Neural cell (in vitro differentiated cells): ENCODE measurements around the gene DGKA. TPM values are rescaled to one million over a fixed set of nuclear protein-coding genes. Genes with fewer than 3 reads are reported as not detected.

Experiments
- H2AFZ ChIP-seq: fragments of 200-600, 300-800 bp; sonication (generic), shearing (Covaris generic); 2 replicates; pipeline ENCODE4 v1.6.0; 2014; ENCODE audit warnings: low read depth, mild to moderate bottlenecking, antibody characterized with exemption, low read length, moderate library complexity
- H3F3A ChIP-seq: fragments of 200-600 bp; shearing (Covaris generic); 2 replicates; pipeline ENCODE4 v1.6.1; 2016; ENCODE audit warnings: mild to moderate bottlenecking, moderate library complexity, mixed read lengths, antibody characterized with exemption, low read length; ENCODE audit not compliant: insufficient read depth, poor library complexity, severe bottlenecking
- H3K27ac ChIP-seq: fragments of 200-600, 300-800 bp; sonication (generic), shearing (Covaris generic); 2 replicates; pipeline ENCODE4 v1.5.1; 2014; ENCODE audit warnings: mild to moderate bottlenecking, low read length, moderate library complexity
- H3K27me3 ChIP-seq: fragments of 300-800, 200-600 bp; sonication (generic), shearing (Covaris generic); 2 replicates; pipeline ENCODE4 v1.6.0; 2014; ENCODE audit warnings: mild to moderate bottlenecking, low read depth, low read length, moderate library complexity; ENCODE audit not compliant: insufficient read depth
- H3K36me3 ChIP-seq: fragments of 300-800, 200-600 bp; sonication (generic), shearing (Covaris generic); 2 replicates; pipeline ENCODE4 v1.5.1; 2014; ENCODE audit warnings: mild to moderate bottlenecking, antibody characterized with exemption, low read length, moderate library complexity; ENCODE audit not compliant: insufficient read depth
- H3K4me2 ChIP-seq: fragments of 300-800, 200-600 bp; sonication (generic), shearing (Covaris generic); 2 replicates; pipeline ENCODE4 v1.6.0; 2014; ENCODE audit warnings: mild to moderate bottlenecking, low read length
- H3K4me3 ChIP-seq: fragments of 300-800, 200-600 bp; sonication (generic), shearing (Covaris generic); 2 replicates; pipeline ENCODE4 v1.5.1; 2014; ENCODE audit warnings: mild to moderate bottlenecking, low read length, moderate library complexity
- H3K79me2 ChIP-seq: fragments of 200-600 bp; shearing (Covaris generic); replicated peaks from 2 replicates; pipeline ENCODE4 v1.6.0; 2014; ENCODE audit warnings: mild to moderate bottlenecking, low read length, moderate library complexity; ENCODE audit not compliant: insufficient read depth
- H3K9ac ChIP-seq: fragments of 300-800, 200-600 bp; sonication (generic), shearing (Covaris generic); 2 replicates; pipeline ENCODE4 v1.6.1; 2016; ENCODE audit warnings: mild to moderate bottlenecking, low read length, mixed read lengths
- H3K9me2 ChIP-seq: fragments of 200-600 bp; shearing (Covaris generic); 2 replicates; pipeline ENCODE4 v1.6.1; 2016; ENCODE audit warnings: mild to moderate bottlenecking, low read length, mixed read lengths; ENCODE audit not compliant: insufficient read depth
- H3K9me3 ChIP-seq: fragments of 200-600, 300-800 bp; sonication (generic), shearing (Covaris generic); 2 replicates; pipeline ENCODE4 v1.6.1; 2016; ENCODE audit warnings: mild to moderate bottlenecking, mixed run types, low read length, moderate library complexity, mixed read lengths
- H4K20me1 ChIP-seq: fragments of 200-600 bp; shearing (Covaris generic); 2 replicates; pipeline ENCODE4 v1.6.1; 2016; ENCODE audit warnings: mild to moderate bottlenecking, mixed run types; ENCODE audit not compliant: insufficient read depth
- EP300 ChIP-seq: fragments of 450-650 bp; conservative IDR thresholded peaks from 2 replicates; pipeline ENCODE4 v1.6.1; 2014; ENCODE audit warnings: antibody characterized with exemption, mild to moderate bottlenecking, moderate library complexity; ENCODE audit not compliant: poor library complexity, severe bottlenecking
- EZH2 ChIP-seq: fragments of 200-600, 300-800 bp; shearing (Covaris generic), sonication (generic); IDR thresholded peaks from 2 replicates; pipeline ENCODE4 v1.6.1; 2014; ENCODE audit warnings: antibody characterized with exemption, low read length, borderline replicate concordance, mild to moderate bottlenecking; ENCODE audit not compliant: insufficient read depth, poor library complexity, severe bottlenecking
- MXI1 ChIP-seq: fragments of 450-650 bp; conservative IDR thresholded peaks from 2 replicates; pipeline ENCODE4 v1.6.1; 2014; ENCODE audit warnings: antibody characterized with exemption, mild to moderate bottlenecking; ENCODE audit not compliant: poor library complexity, severe bottlenecking
- POLR2AphosphoS5 ChIP-seq: IDR thresholded peaks from 2 replicates; pipeline ENCODE4 v1.6.1; 2012
- RAD21 ChIP-seq: fragments of 450-650 bp; conservative IDR thresholded peaks from 2 replicates; pipeline ENCODE4 v1.6.1; 2014; ENCODE audit warnings: antibody characterized with exemption, mild to moderate bottlenecking, moderate library complexity
- SMC3 ChIP-seq: fragments of 450-650 bp; conservative IDR thresholded peaks from 2 replicates; pipeline ENCODE4 v1.6.1; 2014; ENCODE audit warnings: antibody characterized with exemption, mild to moderate bottlenecking, moderate library complexity; ENCODE audit not compliant: poor library complexity
- TAF1 ChIP-seq: IDR thresholded peaks from 2 replicates; pipeline ENCODE4 v1.6.1; 2012; ENCODE audit warnings: low read depth
- polyA plus RNA-seq: library from polyadenylated mRNA; depleted of rRNA; stranded (reverse); fragments of >200 nt; gene quantifications from 2 replicates; pipeline ENCODE4 v1.2.3, GENCODE V29; 2014
- TF ChIP-seq, protein P1 (sequence below): fragments of 450-650 bp; IDR thresholded peaks from 2 replicates; pipeline ENCODE4 v1.5.1; 2014; ENCODE audit warnings: antibody characterized with exemption, mild to moderate bottlenecking, moderate library complexity; ENCODE audit not compliant: poor library complexity, severe bottlenecking
- TF ChIP-seq, protein P2 (sequence below): IDR thresholded peaks from 2 replicates; pipeline ENCODE4 v1.6.1; 2012; ENCODE audit warnings: borderline replicate concordance

DGKA gene
- polyA plus RNA-seq, 1 donor from 2014 or later = 1.1 TPM

DNA sequence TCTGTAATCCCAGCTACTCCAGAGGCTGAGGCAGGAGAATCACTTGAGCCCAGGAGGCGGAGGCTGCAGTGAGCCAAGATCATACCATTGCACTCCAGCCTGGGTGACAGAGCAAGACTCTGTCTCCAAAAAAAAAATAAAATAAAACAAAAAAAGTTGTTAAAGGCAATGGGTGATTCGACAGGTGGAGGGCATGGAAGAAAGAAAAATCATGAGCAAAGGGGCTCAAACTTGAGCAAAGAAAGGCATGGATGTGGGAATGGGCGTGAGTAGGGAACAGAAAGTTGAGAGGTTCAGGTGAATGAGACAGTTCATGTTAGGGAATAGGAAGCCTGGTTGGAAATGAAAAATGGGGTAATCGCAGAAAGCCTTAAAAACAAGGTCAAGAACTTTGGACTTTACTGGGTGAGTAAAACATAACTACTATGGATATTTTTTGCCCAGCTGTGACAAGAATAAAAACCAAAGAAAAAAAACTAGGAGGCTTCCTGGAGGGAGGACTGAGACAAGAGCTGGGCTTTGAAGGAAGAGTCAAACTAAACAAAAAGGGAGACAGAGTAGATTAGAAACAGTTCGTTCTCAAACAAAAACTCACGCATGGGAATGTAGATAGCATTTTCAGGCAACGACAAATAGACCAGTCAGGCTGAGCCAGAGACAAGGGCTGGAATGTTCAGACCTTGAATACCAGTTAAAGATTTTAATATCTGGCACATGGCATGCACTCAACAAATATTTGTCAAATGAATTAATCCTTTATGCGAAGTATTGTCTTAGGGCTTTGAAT is 22.0 kb upstream of the DGKA start:
- Histone ChIP-seq H3K9ac (no peak overlapping the region), H3K9me3 (no peaks in the 10 kb centered on the region), H3K79me2 (no peaks in the 10 kb centered on the region), H3K4me3 (no peak overlapping the region), H3K4me2 (no peak overlapping the region), H3K27me3 (no peaks in the 10 kb centered on the region), H2AFZ (no peak overlapping the region), H3F3A (no peaks in the 10 kb centered on the region), H3K9me2 (no peaks in the 10 kb centered on the region), H4K20me1 (no peaks in the 10 kb centered on the region), H3K36me3 (no peaks in the 10 kb centered on the region), H3K27ac (no peak overlapping the region)
- TF ChIP-seq EZH2 = no peak
- TF ChIP-seq TAF1 = no peak
- TF ChIP-seq RAD21 = no peak
- no peak for TF ChIP-seq SMC3
- TF ChIP-seq, protein P1, sequence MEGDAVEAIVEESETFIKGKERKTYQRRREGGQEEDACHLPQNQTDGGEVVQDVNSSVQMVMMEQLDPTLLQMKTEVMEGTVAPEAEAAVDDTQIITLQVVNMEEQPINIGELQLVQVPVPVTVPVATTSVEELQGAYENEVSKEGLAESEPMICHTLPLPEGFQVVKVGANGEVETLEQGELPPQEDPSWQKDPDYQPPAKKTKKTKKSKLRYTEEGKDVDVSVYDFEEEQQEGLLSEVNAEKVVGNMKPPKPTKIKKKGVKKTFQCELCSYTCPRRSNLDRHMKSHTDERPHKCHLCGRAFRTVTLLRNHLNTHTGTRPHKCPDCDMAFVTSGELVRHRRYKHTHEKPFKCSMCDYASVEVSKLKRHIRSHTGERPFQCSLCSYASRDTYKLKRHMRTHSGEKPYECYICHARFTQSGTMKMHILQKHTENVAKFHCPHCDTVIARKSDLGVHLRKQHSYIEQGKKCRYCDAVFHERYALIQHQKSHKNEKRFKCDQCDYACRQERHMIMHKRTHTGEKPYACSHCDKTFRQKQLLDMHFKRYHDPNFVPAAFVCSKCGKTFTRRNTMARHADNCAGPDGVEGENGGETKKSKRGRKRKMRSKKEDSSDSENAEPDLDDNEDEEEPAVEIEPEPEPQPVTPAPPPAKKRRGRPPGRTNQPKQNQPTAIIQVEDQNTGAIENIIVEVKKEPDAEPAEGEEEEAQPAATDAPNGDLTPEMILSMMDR = no peak
- no peak for TF ChIP-seq POLR2AphosphoS5
- no peak for TF ChIP-seq EP300
- TF ChIP-seq, protein P2, sequence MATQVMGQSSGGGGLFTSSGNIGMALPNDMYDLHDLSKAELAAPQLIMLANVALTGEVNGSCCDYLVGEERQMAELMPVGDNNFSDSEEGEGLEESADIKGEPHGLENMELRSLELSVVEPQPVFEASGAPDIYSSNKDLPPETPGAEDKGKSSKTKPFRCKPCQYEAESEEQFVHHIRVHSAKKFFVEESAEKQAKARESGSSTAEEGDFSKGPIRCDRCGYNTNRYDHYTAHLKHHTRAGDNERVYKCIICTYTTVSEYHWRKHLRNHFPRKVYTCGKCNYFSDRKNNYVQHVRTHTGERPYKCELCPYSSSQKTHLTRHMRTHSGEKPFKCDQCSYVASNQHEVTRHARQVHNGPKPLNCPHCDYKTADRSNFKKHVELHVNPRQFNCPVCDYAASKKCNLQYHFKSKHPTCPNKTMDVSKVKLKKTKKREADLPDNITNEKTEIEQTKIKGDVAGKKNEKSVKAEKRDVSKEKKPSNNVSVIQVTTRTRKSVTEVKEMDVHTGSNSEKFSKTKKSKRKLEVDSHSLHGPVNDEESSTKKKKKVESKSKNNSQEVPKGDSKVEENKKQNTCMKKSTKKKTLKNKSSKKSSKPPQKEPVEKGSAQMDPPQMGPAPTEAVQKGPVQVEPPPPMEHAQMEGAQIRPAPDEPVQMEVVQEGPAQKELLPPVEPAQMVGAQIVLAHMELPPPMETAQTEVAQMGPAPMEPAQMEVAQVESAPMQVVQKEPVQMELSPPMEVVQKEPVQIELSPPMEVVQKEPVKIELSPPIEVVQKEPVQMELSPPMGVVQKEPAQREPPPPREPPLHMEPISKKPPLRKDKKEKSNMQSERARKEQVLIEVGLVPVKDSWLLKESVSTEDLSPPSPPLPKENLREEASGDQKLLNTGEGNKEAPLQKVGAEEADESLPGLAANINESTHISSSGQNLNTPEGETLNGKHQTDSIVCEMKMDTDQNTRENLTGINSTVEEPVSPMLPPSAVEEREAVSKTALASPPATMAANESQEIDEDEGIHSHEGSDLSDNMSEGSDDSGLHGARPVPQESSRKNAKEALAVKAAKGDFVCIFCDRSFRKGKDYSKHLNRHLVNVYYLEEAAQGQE = no peak
- TF ChIP-seq MXI1 = no peak

DNA sequence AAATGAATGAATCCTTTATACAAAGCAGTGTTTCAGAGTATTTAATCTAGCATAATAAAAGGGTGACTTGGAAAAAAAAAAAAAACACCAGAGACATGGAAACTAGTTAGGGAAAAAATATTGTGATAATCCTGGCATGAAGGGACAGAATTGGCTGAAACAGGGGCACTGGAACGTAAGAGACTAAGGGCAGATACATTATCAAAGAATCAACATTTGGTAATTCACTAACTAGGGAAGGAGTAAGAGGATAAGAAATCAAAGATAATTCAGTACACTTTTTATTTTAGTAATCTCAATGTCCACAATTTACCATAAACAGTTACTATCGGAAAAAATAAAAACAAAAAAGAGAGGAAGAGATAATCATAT is 21.5 kb upstream of the DGKA start:
- Histone ChIP-seq H3K36me3 (no peaks in the 10 kb centered on the region), H3K79me2 (no peaks in the 10 kb centered on the region), H3F3A (no peaks in the 10 kb centered on the region), H3K9ac (no peak overlapping the region), H2AFZ (no peak overlapping the region), H3K27ac (no peak overlapping the region), H3K9me2 (no peaks in the 10 kb centered on the region), H3K4me2 (no peak overlapping the region), H3K9me3 (no peaks in the 10 kb centered on the region), H3K27me3 (no peaks in the 10 kb centered on the region), H4K20me1 (no peaks in the 10 kb centered on the region), H3K4me3 (no peak overlapping the region)
- no peak for TF ChIP-seq TAF1
- TF ChIP-seq RAD21 = no peak
- TF ChIP-seq POLR2AphosphoS5 = no peak
- TF ChIP-seq EZH2 = no peak
- TF ChIP-seq, protein P1 = no peak
- TF ChIP-seq SMC3 = no peak
- no peak for TF ChIP-seq EP300
- no peak for TF ChIP-seq MXI1
- TF ChIP-seq, protein P2 = no peak
